Activated CD8-positive, alpha-beta T cell treated with anti-CD3 and anti-CD28 coated beads, Interleukin-2, amount 10 ng/mL, durations not matched to agents 7 days and 5 days (primary cell): ENCODE data around the gene NFAT5. TPM values are rescaled to one million over a fixed set of nuclear protein-coding genes. Genes with fewer than 3 reads are reported as not detected.
"Not testable (repeated sequence)": the region's sequence is repeated elsewhere in the genome, so short reads cannot be mapped to it uniquely, and the experiment has no call there.

ENCODE experiments used
- ATAC-seq: fragments of 150-1000 bp; cut with Tn5 transposase; one replicate; pipeline ENCODE4 v1.10.0; 2021; ENCODE audit warnings: moderate library complexity
- CTCF ChIA-PET: fragments of 350-600 bp; sonication (Branson Sonifier 250); formaldehyde crosslinking; loops from one replicate; lab custom pipeline; 2021; ENCODE audit warnings: antibody characterized with exemption; lab: Charles Lee
- POLR2A ChIA-PET: fragments of 350-600 bp; sonication (Branson Sonifier 250); formaldehyde crosslinking; loops from one replicate; lab custom pipeline; 2021; ENCODE audit warnings: antibody characterized with exemption; lab: Charles Lee
- DNase-seq: peaks from one replicate; pipeline ENCODE4 v3.0.0-alpha.2; 2020
- H3K27ac Mint-ChIP-seq: one replicate; pipeline ENCODE4 v1.8.0; 2021; ENCODE audit warnings: mild to moderate bottlenecking, mixed read lengths
- H3K27me3 Mint-ChIP-seq: one replicate; pipeline ENCODE4 v1.8.0; 2021; ENCODE audit warnings: low read depth, mixed read lengths
- H3K36me3 Mint-ChIP-seq: one replicate; pipeline ENCODE4 v1.8.0; 2021; ENCODE audit warnings: low read depth, mixed read lengths
- H3K4me1 Mint-ChIP-seq: one replicate; pipeline ENCODE4 v1.8.0; 2021; ENCODE audit warnings: low read depth, mixed read lengths
- H3K4me3 Mint-ChIP-seq: one replicate; pipeline ENCODE4 v1.8.0; 2021; ENCODE audit warnings: mild to moderate bottlenecking, mixed read lengths
- H3K9me3 Mint-ChIP-seq: one replicate; pipeline ENCODE4 v1.8.0; 2022; ENCODE audit warnings: mixed read lengths; ENCODE audit not compliant: insufficient read depth
- total RNA-seq, 2 experiments: library from RNA; stranded (reverse); gene quantifications; one replicate each; pipeline ENCODE4 v1.2.3, GENCODE V29; 2021

The NFAT5 gene
- total RNA-seq, 2 experiments from 2014 or later: 16.8 to 17.5 TPM

DNA sequence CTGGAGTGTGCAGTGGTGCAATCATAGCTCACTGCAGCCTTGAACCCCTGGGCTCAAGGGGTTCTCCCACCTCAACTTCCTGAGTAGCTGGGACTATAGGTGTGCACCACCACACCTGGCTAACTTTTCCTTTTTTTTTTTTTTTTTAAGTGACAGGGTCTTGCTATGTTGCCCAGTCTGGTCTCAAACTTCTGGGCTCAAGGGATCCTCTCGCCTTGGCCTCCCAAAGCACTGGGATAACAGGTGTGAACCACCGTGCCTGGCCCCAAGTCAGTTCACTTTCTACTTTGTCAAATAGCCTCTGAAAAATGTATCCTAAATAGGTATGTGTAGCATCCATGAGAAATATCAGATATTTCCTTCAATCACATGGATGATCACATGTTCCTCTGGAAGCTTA lies 9.9 kb upstream of the NFAT5 start:
- ChIA-PET CTCF (interaction anchor here (1.1 kb wide), 1 partner anchor 160 kb away, joined by 4 read pairs; no protein-coding TSS in a partner anchor), POLR2A (no interaction called here)
- no peak overlapping the region for H3K27ac Mint-ChIP-seq
- no peaks in the 10 kb centered on the region for H3K27me3 Mint-ChIP-seq
- DNase-seq: no peak
- H3K36me3 Mint-ChIP-seq: peaks cover 2% of the 10 kb centered on the region
- no peak for ATAC-seq
- peaks cover 18% of the 10 kb centered on the region for H3K4me1 Mint-ChIP-seq
- no peak overlapping the region for H3K4me3 Mint-ChIP-seq
- no peaks in the 10 kb centered on the region for H3K9me3 Mint-ChIP-seq

DNA sequence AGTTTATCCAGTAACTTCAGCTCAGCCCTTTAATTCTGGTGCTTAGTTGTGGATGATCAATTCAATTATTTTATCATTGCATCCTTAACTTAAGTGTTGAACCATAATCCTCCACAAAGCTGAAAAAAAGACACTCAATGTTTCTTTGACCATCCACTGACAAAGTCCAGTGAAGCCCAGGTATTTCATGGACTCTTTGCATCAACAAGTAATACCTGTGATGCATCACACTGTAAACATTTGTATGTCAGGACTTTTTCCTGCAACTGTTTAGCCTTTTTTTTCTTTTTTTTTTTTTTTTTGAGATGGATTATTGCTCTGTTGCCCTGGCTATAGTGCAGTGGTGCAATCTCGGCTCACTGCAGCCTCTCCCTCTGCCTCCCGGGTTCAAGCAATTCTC lies 6.6 kb upstream of the NFAT5 start:
- peaks cover 2% of the 10 kb centered on the region for H3K36me3 Mint-ChIP-seq
- H3K4me3 Mint-ChIP-seq: no peak overlapping the region
- CTCF ChIA-PET: interaction anchor here (1.0 to 1.2 kb wide), 2 partner anchors 14 to 29 kb away, joined by 3 to 5 read pairs; no protein-coding TSS in a partner anchor
- H3K9me3 Mint-ChIP-seq: no peaks in the 10 kb centered on the region
- H3K27me3 Mint-ChIP-seq: no peaks in the 10 kb centered on the region
- DNase-seq (no peak), ATAC-seq (no peak)
- H3K4me1 Mint-ChIP-seq: peaks cover 26% of the 10 kb centered on the region
- no peak overlapping the region for H3K27ac Mint-ChIP-seq
- POLR2A ChIA-PET: no interaction called here

DNA sequence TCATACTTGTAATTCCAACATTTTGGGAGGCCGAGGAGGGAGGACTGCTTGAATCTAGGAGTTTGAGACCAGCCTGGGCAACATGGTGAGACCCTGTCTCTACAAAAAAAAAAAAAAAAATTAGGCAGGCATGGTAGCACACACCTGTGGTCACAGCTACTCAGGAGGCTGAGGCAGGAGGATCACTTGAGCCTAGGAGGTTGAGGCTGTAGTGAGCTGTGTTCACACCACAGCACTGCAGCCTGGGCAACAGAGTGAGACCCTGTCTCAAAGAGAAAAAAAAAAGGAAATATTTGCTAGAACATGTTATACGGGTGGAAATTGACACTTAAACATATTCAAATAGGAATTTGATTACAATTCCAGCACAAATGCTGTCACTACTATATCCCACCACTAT lies 4.4 kb upstream of the NFAT5 start:
- H3K4me3 Mint-ChIP-seq, ATAC-seq, H3K27ac Mint-ChIP-seq, H3K36me3 Mint-ChIP-seq, H3K9me3 Mint-ChIP-seq, H3K27me3 Mint-ChIP-seq, DNase-seq, CTCF ChIA-PET, POLR2A ChIA-PET: not testable (repeated sequence)
- H3K4me1 Mint-ChIP-seq: peaks cover 15% of the 10 kb centered on the region

DNA sequence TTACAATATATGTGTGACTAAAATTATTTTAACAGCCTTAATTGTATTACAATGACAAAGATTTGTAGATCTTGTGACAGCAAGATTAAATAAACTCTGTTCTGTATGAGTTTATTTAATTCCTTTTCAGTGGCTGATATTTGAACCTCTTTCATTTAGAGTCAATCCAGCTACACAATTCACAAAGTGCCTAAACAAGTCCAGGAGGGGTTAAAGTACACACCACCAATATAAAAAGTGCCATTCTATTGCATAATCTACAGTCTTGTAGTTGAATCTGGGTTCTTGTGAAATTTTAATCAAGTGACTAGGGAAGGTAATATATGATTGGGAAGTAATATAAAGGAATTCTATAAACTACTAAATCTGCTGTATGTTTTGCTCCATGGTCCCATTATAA lies 3.9 kb upstream of the NFAT5 start:
- Mint-ChIP-seq H3K27me3 (no peaks in the 10 kb centered on the region), H3K27ac (no peak overlapping the region), H3K9me3 (no peaks in the 10 kb centered on the region), H3K4me3 (no peak overlapping the region), H3K4me1 (peaks cover 15% of the 10 kb centered on the region), H3K36me3 (peaks cover 6% of the 10 kb centered on the region)
- ATAC-seq (no peak), DNase-seq (no peak)
- CTCF ChIA-PET: no interaction called here
- POLR2A ChIA-PET: no interaction called here

DNA sequence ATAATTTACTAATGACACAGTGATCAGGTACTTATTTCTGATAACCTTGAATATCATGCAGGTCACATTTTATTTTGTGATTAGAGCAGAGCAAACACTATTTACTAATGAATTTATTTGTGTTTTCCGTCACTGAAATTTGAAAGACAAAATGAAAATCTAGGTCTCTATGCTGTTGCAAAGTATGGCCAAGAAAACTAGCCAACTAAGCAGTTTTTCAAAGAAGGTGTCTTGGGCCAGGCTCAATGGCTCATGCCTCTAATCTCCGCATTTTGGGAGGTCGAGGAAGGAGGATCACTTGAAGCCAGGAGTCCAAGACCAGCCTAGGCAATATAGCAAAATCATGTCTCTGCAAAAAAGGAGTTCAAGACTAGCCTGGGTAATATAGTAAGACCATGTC lies 3.0 kb upstream of the NFAT5 start:
- CTCF ChIA-PET: no interaction called here
- Mint-ChIP-seq H3K27ac (no peak overlapping the region), H3K36me3 (peaks cover 12% of the 10 kb centered on the region), H3K4me1 (peaks cover 22% of the 10 kb centered on the region), H3K27me3 (no peaks in the 10 kb centered on the region), H3K9me3 (no peaks in the 10 kb centered on the region), H3K4me3 (no peak overlapping the region)
- POLR2A ChIA-PET: interaction anchor here (0.6 kb wide), 1 partner anchor 32 kb away, joined by 4 read pairs; no protein-coding TSS in a partner anchor
- ATAC-seq (no peak), DNase-seq (no peak)

DNA sequence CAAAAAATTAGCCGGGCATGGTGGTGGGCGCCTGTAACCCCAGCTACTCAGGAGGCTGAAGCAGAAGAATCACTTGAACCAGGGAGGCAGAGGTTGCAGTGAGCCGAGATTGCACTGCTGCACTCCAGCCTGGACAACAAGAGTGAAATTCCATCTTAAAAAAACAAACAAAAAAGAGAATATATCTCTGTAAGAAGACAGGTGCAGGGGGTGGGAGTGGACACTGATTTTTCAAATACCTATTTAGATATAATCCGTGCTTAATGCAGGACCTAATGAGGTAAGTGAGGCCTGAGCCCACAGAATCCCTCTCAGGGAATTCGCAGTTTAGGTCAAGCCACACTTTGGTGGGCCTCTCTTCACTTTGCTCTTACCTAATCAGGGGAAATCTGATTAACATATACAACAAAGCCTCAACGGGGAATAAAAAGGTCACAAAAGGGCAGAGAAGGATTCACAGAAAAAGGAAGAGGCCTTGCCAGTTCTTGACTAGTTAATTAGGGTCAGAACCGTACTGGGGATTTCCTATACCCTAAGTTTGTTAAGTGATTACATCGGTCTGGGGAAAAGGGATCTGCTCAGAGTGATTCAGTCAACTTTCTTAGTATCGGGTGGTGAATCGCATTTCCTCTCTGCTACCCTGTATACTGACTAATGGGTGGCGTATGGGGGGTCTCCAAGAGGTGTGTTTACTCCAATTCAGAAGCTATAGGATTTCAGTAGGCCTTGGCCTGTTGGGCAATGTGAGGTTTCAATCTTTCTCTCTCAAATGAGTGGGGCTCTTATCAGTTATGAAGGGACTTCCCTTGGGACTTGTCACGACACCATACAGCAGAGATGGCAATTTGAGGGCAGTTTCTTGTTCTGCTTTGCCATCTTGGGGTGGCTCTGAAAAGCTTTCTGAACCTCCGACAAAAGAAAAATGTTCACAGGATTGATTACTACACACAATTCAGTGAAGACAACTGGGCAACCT lies 1.9 kb upstream of the NFAT5 start:
- Mint-ChIP-seq H3K9me3 (no peaks in the 10 kb centered on the region), H3K27ac (peak overlapping the region; percentile 93), H3K4me3 (peak overlapping the region; percentile 91), H3K4me1 (peaks cover 32% of the 10 kb centered on the region), H3K36me3 (peaks cover 12% of the 10 kb centered on the region), H3K27me3 (no peaks in the 10 kb centered on the region)
- POLR2A ChIA-PET: interaction anchor here (0.8 to 1.4 kb wide), 13 partner anchors 10 to 875 kb away, joined by 3 to 7 read pairs (median 3); partner anchors contain the start of genes COG8, CYB5B and ST3GAL2
- ATAC-seq (peak; percentile 29), DNase-seq (peak; percentile 58)
- CTCF ChIA-PET: interaction anchor here (0.8 to 1.6 kb wide), 11 partner anchors 9 to 177 kb away, joined by 3 to 19 read pairs (median 3); partner anchors contain the start of gene CYB5B

DNA sequence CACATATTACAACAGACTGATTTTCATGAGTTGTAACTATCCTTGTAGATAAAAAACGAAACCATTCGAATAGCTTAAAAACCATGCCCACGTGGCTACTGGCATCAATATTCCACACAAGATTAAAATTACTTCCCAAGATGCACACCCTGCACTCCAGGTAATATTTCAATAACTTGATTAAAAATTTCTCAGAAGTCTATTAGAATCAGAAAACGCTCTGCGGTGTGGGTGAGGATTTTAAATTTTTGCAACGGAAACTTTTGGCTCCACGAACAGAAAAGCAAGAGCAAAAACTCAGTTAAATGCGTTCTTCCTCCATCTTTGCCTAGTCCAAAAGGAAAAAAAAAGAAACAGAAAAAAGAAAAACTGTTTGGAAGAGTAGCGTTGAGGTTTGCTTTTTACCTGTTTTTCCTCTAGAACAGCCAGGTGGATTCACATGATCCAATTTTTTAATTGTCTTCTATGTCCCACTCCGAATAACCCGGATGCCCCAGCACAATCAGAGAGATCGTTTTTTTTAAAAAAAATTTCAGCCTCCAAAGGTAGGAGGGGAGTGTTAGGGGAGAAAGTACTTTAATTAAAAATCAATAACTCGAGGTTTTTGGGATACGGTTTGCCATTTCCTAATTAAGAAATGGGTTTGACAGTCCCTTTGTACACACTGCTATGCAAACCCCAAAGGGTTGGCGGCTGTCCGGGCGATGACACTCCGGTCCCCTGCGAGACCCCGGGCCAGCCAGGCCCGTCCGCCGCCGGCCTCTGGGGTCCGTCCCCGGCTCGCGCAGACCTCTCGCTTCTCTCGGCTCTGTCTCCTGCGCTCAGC lies 708 bp upstream of the NFAT5 start:
- peak; percentile 41 for ATAC-seq
- peak; percentile 21 for DNase-seq
- H3K27ac Mint-ChIP-seq: peak overlapping the region; percentile 93
- ChIA-PET POLR2A (interaction anchor here (0.8 to 1.4 kb wide), 9 partner anchors 11 to 874 kb away, joined by 3 to 7 read pairs (median 4); partner anchors contain the start of genes COG8, CYB5B and ST3GAL2), CTCF (interaction anchor here (0.6 to 1.6 kb wide), 10 partner anchors 10 to 178 kb away, joined by 3 to 19 read pairs (median 4); partner anchors contain the start of gene CYB5B)
- peak overlapping the region; percentile 91 for H3K4me3 Mint-ChIP-seq
- peaks cover 12% of the 10 kb centered on the region for H3K36me3 Mint-ChIP-seq
- peaks cover 43% of the 10 kb centered on the region for H3K4me1 Mint-ChIP-seq
- H3K27me3 Mint-ChIP-seq: no peaks in the 10 kb centered on the region
- no peaks in the 10 kb centered on the region for H3K9me3 Mint-ChIP-seq

DNA sequence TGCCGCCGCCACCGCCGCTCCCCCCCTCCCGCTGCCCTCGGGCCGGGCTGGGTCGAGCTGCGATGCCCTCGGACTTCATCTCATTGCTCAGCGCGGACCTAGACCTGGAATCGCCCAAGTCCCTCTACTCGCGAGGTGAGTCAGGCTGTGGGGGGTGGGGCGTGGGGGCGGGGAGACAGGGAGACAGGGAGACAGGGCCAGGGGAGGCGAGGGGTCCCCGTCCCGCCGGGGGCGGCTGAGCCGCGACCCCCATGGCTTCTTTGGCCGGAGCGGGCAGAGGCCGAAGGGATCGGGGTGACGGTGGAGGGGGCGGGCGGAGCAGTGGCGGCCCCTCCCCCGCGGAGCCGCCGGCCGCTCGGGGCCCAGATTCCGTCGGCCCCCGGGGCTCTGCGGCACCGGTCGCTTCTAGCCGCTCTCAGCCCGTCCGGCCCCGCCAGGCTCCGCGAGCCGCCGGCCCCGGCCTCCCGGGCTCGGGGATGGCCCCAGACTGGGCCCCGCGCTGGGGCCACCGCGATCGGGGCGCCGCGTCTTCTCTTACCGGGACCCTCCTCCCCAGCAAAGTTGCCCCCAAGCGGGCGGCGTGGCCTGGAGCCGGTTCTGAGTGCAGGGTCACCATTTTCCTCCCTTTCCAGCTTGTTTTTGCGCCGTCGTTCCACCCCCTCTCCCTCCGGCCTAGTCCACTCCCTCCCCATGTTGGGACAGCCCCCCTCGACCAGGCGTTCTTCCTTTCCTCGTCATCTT lies 644 bp downstream of the NFAT5 start:
- Mint-ChIP-seq H3K36me3 (peaks cover 16% of the 10 kb centered on the region), H3K27me3 (no peaks in the 10 kb centered on the region), H3K4me1 (peaks cover 47% of the 10 kb centered on the region), H3K4me3 (peak overlapping the region; percentile 96), H3K9me3 (no peaks in the 10 kb centered on the region), H3K27ac (peak overlapping the region; percentile 95)
- CTCF ChIA-PET: interaction anchor here (0.9 to 2.2 kb wide), 5 partner anchors 11 to 188 kb away, joined by 3 to 11 read pairs (median 4); partner anchors contain the start of gene NOB1
- peak; percentile 43 for DNase-seq
- POLR2A ChIA-PET: interaction anchor here (0.6 to 1.2 kb wide), 4 partner anchors 11 to 197 kb away, joined by 3 to 5 read pairs (median 4); partner anchors contain the start of gene CYB5B
- peak; percentile 56 for ATAC-seq

DNA sequence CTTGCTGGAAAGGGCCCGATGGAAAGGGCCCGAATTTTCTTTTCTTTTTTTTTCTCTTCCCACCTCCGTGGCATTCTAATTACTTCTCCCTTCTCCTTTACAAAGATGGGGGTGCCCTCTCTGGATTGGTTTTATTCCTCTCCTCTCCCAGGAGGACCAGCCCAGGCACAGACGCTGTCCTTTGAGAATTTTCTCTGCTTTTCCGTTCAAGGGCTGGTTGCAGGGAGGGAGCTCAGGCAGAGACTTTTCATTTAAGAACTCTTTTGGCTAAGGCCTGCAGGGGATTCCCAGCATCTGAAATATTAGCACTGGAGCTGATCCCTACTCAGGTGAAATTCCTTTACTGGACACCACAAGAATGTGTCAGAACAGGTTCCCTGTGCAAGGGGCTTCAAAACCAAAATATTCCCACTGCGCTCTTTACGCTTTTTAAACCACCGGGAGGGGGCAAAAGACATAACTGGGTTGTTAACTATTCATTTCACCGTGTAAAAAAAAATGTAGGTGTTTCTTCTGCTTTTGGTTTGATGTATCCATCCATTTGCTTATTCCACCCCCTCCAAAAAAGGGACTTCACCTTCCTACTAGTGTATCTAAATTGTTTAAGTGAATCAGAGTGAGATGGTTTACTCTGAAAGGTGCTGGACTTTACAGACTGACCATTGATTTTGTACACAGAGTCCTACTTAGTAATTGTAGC lies 1.4 kb downstream of the NFAT5 start:
- CTCF ChIA-PET: interaction anchor here (0.6 to 2.2 kb wide), 6 partner anchors 11 to 187 kb away, joined by 3 to 11 read pairs (median 4); partner anchors contain the start of gene NOB1
- peaks cover 47% of the 10 kb centered on the region for H3K4me1 Mint-ChIP-seq
- DNase-seq: peak; percentile 36
- no peak for ATAC-seq
- H3K27me3 Mint-ChIP-seq: no peaks in the 10 kb centered on the region
- H3K36me3 Mint-ChIP-seq: peaks cover 16% of the 10 kb centered on the region
- no peaks in the 10 kb centered on the region for H3K9me3 Mint-ChIP-seq
- H3K4me3 Mint-ChIP-seq: peak overlapping the region; percentile 96
- peak overlapping the region; percentile 95 for H3K27ac Mint-ChIP-seq
- POLR2A ChIA-PET: interaction anchor here (0.6 to 1.2 kb wide), 3 partner anchors 10 to 196 kb away, joined by 3 to 5 read pairs (median 3); no protein-coding TSS in a partner anchor

DNA sequence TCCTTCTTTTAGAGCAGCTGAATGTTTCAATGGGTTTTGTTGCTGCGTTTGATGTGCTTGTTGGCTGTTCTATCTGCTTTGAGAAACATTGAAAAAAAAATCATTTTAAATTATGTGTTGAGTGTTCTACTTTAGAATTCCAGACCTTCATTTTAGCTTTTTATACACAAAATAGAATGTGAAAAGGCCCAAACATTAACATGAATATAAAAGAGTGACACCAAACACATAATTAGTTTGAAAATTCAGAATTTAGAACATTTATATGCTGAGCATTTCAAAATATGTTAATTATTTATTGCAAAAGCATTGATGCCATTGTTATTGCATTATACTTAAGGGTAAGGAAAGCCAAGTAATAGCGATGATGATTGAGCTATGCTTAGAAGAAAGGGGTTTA lies 2.9 kb downstream of the NFAT5 start:
- H3K9me3 Mint-ChIP-seq: no peaks in the 10 kb centered on the region
- peaks cover 16% of the 10 kb centered on the region for H3K36me3 Mint-ChIP-seq
- POLR2A ChIA-PET: interaction anchor here (1.2 kb wide), 1 partner anchor 144 kb away, joined by 3 read pairs; no protein-coding TSS in a partner anchor
- H3K27me3 Mint-ChIP-seq: no peaks in the 10 kb centered on the region
- CTCF ChIA-PET: interaction anchor here (0.7 to 2.8 kb wide), 8 partner anchors 9 to 172 kb away, joined by 3 to 23 read pairs (median 3); no protein-coding TSS in a partner anchor
- H3K27ac Mint-ChIP-seq: no peak overlapping the region
- no peak overlapping the region for H3K4me3 Mint-ChIP-seq
- ATAC-seq (no peak), DNase-seq (no peak)
- H3K4me1 Mint-ChIP-seq: peaks cover 40% of the 10 kb centered on the region
